Measurements from ENCODE around the gene UBASH3B. TPM values are rescaled to one million over a fixed set of nuclear protein-coding genes. Genes with fewer than 3 reads are reported as not detected.

UBASH3B gene
- total and polyA plus RNA-seq, 2 experiments from 2014 or later, result 5.1 to 11.1 TPM

DNA sequence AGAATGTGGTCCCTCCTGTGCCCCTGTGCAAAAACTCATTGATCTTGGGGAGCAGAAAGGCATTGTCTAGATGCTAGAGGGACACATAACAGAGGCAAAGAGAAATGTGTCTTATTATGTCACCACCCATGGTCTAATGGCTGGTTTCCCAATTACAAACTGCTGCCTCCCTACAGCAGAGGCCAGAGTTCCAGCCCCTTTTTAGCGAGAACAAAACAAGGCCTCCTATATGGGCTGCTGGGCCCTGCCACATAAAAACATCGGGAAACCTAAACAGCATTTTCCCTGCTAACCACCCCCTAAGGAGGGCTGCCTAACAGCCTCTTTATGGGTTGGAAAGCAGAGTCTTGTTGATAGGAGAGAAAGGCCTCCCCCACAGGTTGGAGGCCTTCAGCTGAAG lies 107.6 kb downstream of the UBASH3B start:
- no peaks in the 10 kb centered on the region for H3K9me3 ChIP-seq (ENCODE audit: low read depth)

DNA sequence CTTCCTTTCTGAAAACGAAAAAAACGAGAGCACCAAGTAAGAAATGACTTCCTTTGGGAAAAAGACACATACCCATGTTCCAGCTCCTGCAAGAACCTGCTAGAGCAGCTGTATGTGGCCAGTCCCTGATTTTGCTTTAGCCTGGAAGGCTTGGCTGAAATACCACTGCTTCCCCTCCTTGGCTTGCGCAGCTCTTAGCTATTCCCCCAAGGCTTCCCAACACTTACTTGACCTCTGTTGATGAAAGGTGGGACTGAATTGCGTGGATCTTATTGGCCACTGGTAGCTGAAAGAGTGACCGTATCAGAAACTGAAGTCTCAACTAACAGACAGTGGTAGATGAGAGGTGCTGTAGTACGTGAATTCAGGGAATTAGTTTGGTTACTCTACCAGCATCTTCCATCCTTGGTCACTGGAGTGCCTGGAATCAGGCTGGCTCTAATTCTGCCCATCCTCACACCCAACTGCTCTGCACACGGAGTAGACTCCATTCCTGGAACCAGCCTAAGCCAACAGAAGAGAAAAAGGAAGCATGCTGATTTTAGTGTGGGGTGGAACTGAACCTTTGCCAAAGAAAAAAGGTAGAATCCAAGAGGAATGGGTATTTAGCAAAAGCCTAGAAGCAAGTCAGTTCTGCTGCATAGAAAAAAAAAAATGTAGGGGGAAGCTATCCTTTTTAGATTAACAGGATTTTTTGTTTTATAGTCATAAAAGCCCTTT lies 109.0 kb downstream of the UBASH3B start:
- H3K4me1 ChIP-seq (ENCODE audit: insufficient read depth), result no peaks in the 10 kb centered on the region
- no peak overlapping the region for H3K4me2 ChIP-seq
- no peaks in the 10 kb centered on the region for H4K20me1 ChIP-seq (ENCODE audit: insufficient read depth, poor library complexity, severe bottlenecking)
- no peak overlapping the region for H3K4me3 ChIP-seq
- 94% methylated on average over 7 of the region's 7 CpGs for WGBS (ENCODE audit: low lambda C conversion rate, missing lambda C conversion rate)
- H3K27ac ChIP-seq, result no peak overlapping the region
- H3K9me3 ChIP-seq (ENCODE audit: low read depth), result no peaks in the 10 kb centered on the region
- H3K36me3 ChIP-seq (replicated peaks; ENCODE audit: insufficient read depth, low read depth), result no peaks in the 10 kb centered on the region
- TF ChIP-seq EZH2 (IDR thresholded peaks at IDR 0.05; ENCODE audit: borderline replicate concordance) (no peak), EZH2phosphoT487 (IDR thresholded peaks at IDR 0.05; ENCODE audit: low read depth, severe bottlenecking, unreplicated experiment) (no peak)
- TF ChIP-seq, protein P1, sequence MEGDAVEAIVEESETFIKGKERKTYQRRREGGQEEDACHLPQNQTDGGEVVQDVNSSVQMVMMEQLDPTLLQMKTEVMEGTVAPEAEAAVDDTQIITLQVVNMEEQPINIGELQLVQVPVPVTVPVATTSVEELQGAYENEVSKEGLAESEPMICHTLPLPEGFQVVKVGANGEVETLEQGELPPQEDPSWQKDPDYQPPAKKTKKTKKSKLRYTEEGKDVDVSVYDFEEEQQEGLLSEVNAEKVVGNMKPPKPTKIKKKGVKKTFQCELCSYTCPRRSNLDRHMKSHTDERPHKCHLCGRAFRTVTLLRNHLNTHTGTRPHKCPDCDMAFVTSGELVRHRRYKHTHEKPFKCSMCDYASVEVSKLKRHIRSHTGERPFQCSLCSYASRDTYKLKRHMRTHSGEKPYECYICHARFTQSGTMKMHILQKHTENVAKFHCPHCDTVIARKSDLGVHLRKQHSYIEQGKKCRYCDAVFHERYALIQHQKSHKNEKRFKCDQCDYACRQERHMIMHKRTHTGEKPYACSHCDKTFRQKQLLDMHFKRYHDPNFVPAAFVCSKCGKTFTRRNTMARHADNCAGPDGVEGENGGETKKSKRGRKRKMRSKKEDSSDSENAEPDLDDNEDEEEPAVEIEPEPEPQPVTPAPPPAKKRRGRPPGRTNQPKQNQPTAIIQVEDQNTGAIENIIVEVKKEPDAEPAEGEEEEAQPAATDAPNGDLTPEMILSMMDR (IDR thresholded peaks at IDR 0.05; ENCODE audit: poor library complexity), result no peak
- no peaks in the 10 kb centered on the region for H3K27me3 ChIP-seq
- no peaks in the 10 kb centered on the region for H3K9me2 ChIP-seq (replicated peaks; ENCODE audit: insufficient read depth)
- H2AFZ ChIP-seq, result no peak overlapping the region
- no peaks in the 10 kb centered on the region for H3K79me2 ChIP-seq
- no peak for DNase-seq (ENCODE audit: low spot score)

More for the DNA sequence above, 107.6 kb downstream of the UBASH3B start:
- H3K27ac ChIP-seq, result no peak overlapping the region
- no peaks in the 10 kb centered on the region for H3K79me2 ChIP-seq
- no peak overlapping the region for H3K4me3 ChIP-seq
- no peaks in the 10 kb centered on the region for H3K9me2 ChIP-seq (replicated peaks; ENCODE audit: insufficient read depth)
- H3K4me1 ChIP-seq (ENCODE audit: insufficient read depth), result no peaks in the 10 kb centered on the region
- H4K20me1 ChIP-seq (ENCODE audit: insufficient read depth, poor library complexity, severe bottlenecking), result no peaks in the 10 kb centered on the region
- no peak overlapping the region for H2AFZ ChIP-seq
- H3K27me3 ChIP-seq, result no peaks in the 10 kb centered on the region
- DNase-seq (ENCODE audit: low spot score), result no peak
- TF ChIP-seq EZH2phosphoT487 (IDR thresholded peaks at IDR 0.05; ENCODE audit: low read depth, severe bottlenecking, unreplicated experiment), result no peak
- TF ChIP-seq EZH2 (IDR thresholded peaks at IDR 0.05; ENCODE audit: borderline replicate concordance), result no peak
- TF ChIP-seq, protein P1 (IDR thresholded peaks at IDR 0.05; ENCODE audit: poor library complexity), result no peak
- WGBS (ENCODE audit: low lambda C conversion rate, missing lambda C conversion rate), result 78% methylated on average over 2 of the region's 2 CpGs
- H3K4me2 ChIP-seq, result no peak overlapping the region
- H3K36me3 ChIP-seq (replicated peaks; ENCODE audit: insufficient read depth, low read depth), result no peaks in the 10 kb centered on the region

DNA sequence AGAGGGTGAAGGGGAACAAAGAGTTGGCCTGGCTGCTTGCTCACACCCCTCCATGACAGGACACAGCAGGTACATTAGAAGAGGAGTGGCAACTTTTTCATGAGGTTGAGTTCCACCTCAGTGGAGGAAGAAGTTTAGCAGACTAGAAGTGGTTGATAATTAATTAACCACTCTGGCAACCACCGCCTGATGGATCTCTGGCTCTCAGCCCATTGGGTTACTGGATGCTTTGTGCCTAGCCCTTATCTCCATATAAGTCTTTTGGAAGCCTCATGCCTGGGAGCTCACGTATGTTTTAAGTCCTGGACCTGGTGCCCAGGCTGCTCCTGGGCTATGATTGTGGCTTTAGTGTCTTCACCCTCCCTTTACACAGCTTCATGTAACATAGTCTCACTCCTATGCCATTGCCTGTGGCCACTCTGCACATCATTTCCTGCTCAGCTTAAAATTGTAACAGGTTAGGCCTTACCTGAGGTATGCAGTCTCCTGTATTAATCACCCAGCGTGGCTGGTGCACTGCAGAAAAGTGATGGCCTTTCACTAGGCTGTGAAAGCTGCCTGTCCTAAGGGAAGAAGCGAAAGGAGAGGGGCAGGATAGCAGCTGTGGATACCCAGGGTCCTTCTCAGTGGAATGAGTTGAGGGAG lies 110.1 kb downstream of the UBASH3B start:
- no peaks in the 10 kb centered on the region for H3K9me2 ChIP-seq (replicated peaks; ENCODE audit: insufficient read depth)
- H2AFZ ChIP-seq, result no peak overlapping the region
- no peaks in the 10 kb centered on the region for H3K79me2 ChIP-seq
- WGBS (ENCODE audit: low lambda C conversion rate, missing lambda C conversion rate), result 91% methylated on average over 4 of the region's 4 CpGs
- H3K9me3 ChIP-seq (ENCODE audit: low read depth), result no peaks in the 10 kb centered on the region
- H3K27ac ChIP-seq, result no peak overlapping the region
- H3K4me3 ChIP-seq, result no peak overlapping the region
- no peaks in the 10 kb centered on the region for H3K36me3 ChIP-seq (replicated peaks; ENCODE audit: insufficient read depth, low read depth)
- no peak for DNase-seq (ENCODE audit: low spot score)
- no peaks in the 10 kb centered on the region for H3K27me3 ChIP-seq
- no peak overlapping the region for H3K4me2 ChIP-seq
- no peaks in the 10 kb centered on the region for H4K20me1 ChIP-seq (ENCODE audit: insufficient read depth, poor library complexity, severe bottlenecking)
- TF ChIP-seq, protein P1 (IDR thresholded peaks at IDR 0.05; ENCODE audit: poor library complexity), result no peak
- TF ChIP-seq EZH2 (IDR thresholded peaks at IDR 0.05; ENCODE audit: borderline replicate concordance) (no peak), EZH2phosphoT487 (IDR thresholded peaks at IDR 0.05; ENCODE audit: low read depth, severe bottlenecking, unreplicated experiment) (no peak)
- H3K4me1 ChIP-seq (ENCODE audit: insufficient read depth), result no peaks in the 10 kb centered on the region
